SH-SY5Y (cell line): ENCODE results near the gene ATP9B.

ENCODE experiments used
- GATA2 ChIP-seq: IDR thresholded peaks from 2 replicates; pipeline ENCODE4 v1.6.1; 2011; ENCODE audit warnings: mild to moderate bottlenecking, low read depth, low read length
- GATA3 ChIP-seq: IDR thresholded peaks from 2 replicates; pipeline ENCODE4 v1.6.1; 2011; ENCODE audit warnings: low read depth, mild to moderate bottlenecking, low read length, moderate library complexity

- TF ChIP-seq GATA2 (no peak), GATA3 (no peak)
Measured at GRCh38 chr18:79382681-79383387, 313.6 kb downstream of the ATP9B start.
